GM12891 (cell line): ENCODE measurements around the gene ARHGEF2.

ENCODE experiments used
- PAX5 ChIP-seq: IDR thresholded peaks from 2 replicates; pipeline ENCODE4 v1.6.1; 2011; ENCODE audit warnings: low read length, moderate library complexity, mild to moderate bottlenecking; ENCODE audit not compliant: insufficient read depth, severe bottlenecking
- POLR2A ChIP-seq: IDR thresholded peaks from 2 replicates; pipeline ENCODE4 v1.6.1; 2011; ENCODE audit warnings: low read depth, low read length, control low read depth
- POLR2AphosphoS5 ChIP-seq: IDR thresholded peaks from 2 replicates; pipeline ENCODE4 v1.6.1; 2011; ENCODE audit warnings: low read depth, low read length, control low read depth
- POU2F2 ChIP-seq: IDR thresholded peaks from 2 replicates; pipeline ENCODE4 v1.6.1; 2011; ENCODE audit warnings: low read depth, mild to moderate bottlenecking, control low read depth, low read length, moderate library complexity
- TAF1 ChIP-seq: IDR thresholded peaks from 2 replicates; pipeline ENCODE4 v1.6.1; 2011; ENCODE audit warnings: low read depth, low read length, control low read depth

DNA sequence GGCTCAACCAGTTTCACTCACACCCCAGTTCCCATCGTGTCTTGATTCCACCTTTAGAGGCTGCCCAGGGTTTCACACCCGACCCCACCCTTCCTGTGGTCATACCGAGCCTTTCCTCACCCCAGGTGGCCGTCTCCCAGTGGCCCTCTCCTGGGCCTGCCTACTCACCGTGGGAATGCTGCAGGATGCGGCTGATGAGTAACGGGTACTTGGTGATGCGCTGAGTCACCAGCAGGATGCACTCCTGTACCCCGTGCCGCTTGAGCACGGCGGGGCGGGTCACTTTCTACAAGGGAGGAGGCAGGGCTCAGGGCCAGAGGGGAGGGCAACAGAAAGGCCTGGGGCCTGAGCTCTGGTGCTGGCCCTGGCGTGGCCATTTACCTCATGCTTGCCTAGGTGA lies 16.4 kb downstream of the ARHGEF2 start:
- no peak for TF ChIP-seq TAF1
- no peak for TF ChIP-seq POLR2A
- TF ChIP-seq POLR2AphosphoS5 = no peak
- no peak for TF ChIP-seq POU2F2
- no peak for TF ChIP-seq PAX5
